ENCODE results near the gene PYDC2. TPM values are rescaled to one million over a fixed set of nuclear protein-coding genes. Genes with fewer than 3 reads are reported as not detected.

PYDC2 gene
- total RNA-seq, 1 experiment from 2014 or later: not detected

- H4K20me1 ChIP-seq (ENCODE audit: insufficient read depth): no peaks in the 10 kb centered on the region
- ChIA-PET CTCF (no interaction called here), POLR2A (ENCODE audit: unreplicated experiment) (no interaction called here)
- H3K4me1 ChIP-seq (replicated peaks; ENCODE audit: insufficient read depth): peaks cover 15% of the 10 kb centered on the region
- H3F3A ChIP-seq (ENCODE audit: insufficient read depth, low read depth): no peaks in the 10 kb centered on the region
- no peaks in the 10 kb centered on the region for H3K36me3 ChIP-seq (ENCODE audit: low read depth)
- no peaks in the 10 kb centered on the region for H3K79me2 ChIP-seq (ENCODE audit: low read depth)
- H3K9me2 ChIP-seq (ENCODE audit: insufficient read depth): no peaks in the 10 kb centered on the region
- H3K4me2 ChIP-seq: peak overlapping the region; percentile 15; the same call in 1 of the 2 replicates
- H2AFZ ChIP-seq: peak overlapping the region; percentile 49
- DNase-seq: peak; percentile 36 to 61
- TF ChIP-seq EZH2 (IDR thresholded peaks at IDR 0.05; ENCODE audit: low read depth): no peak
- no peak for TF ChIP-seq CTCF (conservative IDR thresholded peaks at IDR 0.05)
- no peaks in the 10 kb centered on the region; the same call in 1 of the 2 replicates for H3K9me3 ChIP-seq (ENCODE audit: insufficient read depth, low read depth)
- BruUV-seq (replicated peaks): no TSS peak
- intact Hi-C loops (cut with micrococcal nuclease; ENCODE audit: unreplicated experiment): no loop called here
- no peaks in the 10 kb centered on the region for H3K27me3 ChIP-seq (ENCODE audit: insufficient read depth, low read depth)
- peak overlapping the region; percentile 58 for H3K27ac ChIP-seq
- H3K4me3 ChIP-seq: no peak overlapping the region
These were observed 23.5 kb downstream of the PYDC2 start for GRCh38 chr3:191484461-191484860.

GRCh38 chr3:191492601-191493000 is 31.6 kb downstream of the PYDC2 start:
- DNase-seq: no peak
- Histone ChIP-seq H3K4me1 (replicated peaks; ENCODE audit: insufficient read depth) (no peaks in the 10 kb centered on the region), H3K27me3 (ENCODE audit: insufficient read depth, low read depth) (no peaks in the 10 kb centered on the region), H2AFZ (0 out of 2 replicates have a peak overlapping the region, but pooled peaks have one; percentile 7), H3K4me2 (no peak overlapping the region), H3K4me3 (no peak overlapping the region), H3K79me2 (ENCODE audit: low read depth) (no peaks in the 10 kb centered on the region), H3K27ac (no peak overlapping the region), H3K36me3 (ENCODE audit: low read depth) (no peaks in the 10 kb centered on the region), H4K20me1 (ENCODE audit: insufficient read depth) (no peaks in the 10 kb centered on the region), H3K9me2 (ENCODE audit: insufficient read depth) (no peaks in the 10 kb centered on the region), H3K9me3 (ENCODE audit: insufficient read depth, low read depth) (no peaks in the 10 kb centered on the region), H3F3A (ENCODE audit: insufficient read depth, low read depth) (no peaks in the 10 kb centered on the region)
- POLR2A ChIA-PET (ENCODE audit: unreplicated experiment): no interaction called here
- CTCF ChIA-PET: no interaction called here
- TF ChIP-seq CTCF (conservative IDR thresholded peaks at IDR 0.05) (no peak), EZH2 (IDR thresholded peaks at IDR 0.05; ENCODE audit: low read depth) (no peak)
- BruUV-seq (replicated peaks): no TSS peak
- intact Hi-C loops (cut with micrococcal nuclease; ENCODE audit: unreplicated experiment): no loop called here

- no peak overlapping the region for H2AFZ ChIP-seq
- H3K4me2 ChIP-seq: no peak overlapping the region
- ChIA-PET POLR2A (ENCODE audit: unreplicated experiment) (no interaction called here), CTCF (no interaction called here)
- DNase-seq: no peak
- H3K27me3 ChIP-seq (ENCODE audit: insufficient read depth, low read depth): no peaks in the 10 kb centered on the region
- no peaks in the 10 kb centered on the region for H4K20me1 ChIP-seq (ENCODE audit: insufficient read depth)
- H3K4me1 ChIP-seq (replicated peaks; ENCODE audit: insufficient read depth): no peaks in the 10 kb centered on the region
- no peaks in the 10 kb centered on the region for H3K9me2 ChIP-seq (ENCODE audit: insufficient read depth)
- intact Hi-C loops (cut with micrococcal nuclease; ENCODE audit: unreplicated experiment): no loop called here
- no peak overlapping the region for H3K4me3 ChIP-seq
- no peaks in the 10 kb centered on the region for H3F3A ChIP-seq (ENCODE audit: insufficient read depth, low read depth)
- no peaks in the 10 kb centered on the region for H3K9me3 ChIP-seq (ENCODE audit: insufficient read depth, low read depth)
- H3K27ac ChIP-seq: no peak overlapping the region
- TF ChIP-seq EZH2 (IDR thresholded peaks at IDR 0.05; ENCODE audit: low read depth) (no peak), CTCF (conservative IDR thresholded peaks at IDR 0.05) (no peak)
- BruUV-seq (replicated peaks): no TSS peak
- H3K79me2 ChIP-seq (ENCODE audit: low read depth): no peaks in the 10 kb centered on the region
- H3K36me3 ChIP-seq (ENCODE audit: low read depth): no peaks in the 10 kb centered on the region
These were observed 32.4 kb downstream of the PYDC2 start for GRCh38 chr3:191493336-191493735.
